Mesenchymal stem cell (in vitro differentiated cells and primary cell): ENCODE results near the gene RNF7.
A peak's percentile ranks its signal among the peaks of the same experiment; 100 is the strongest.

Experiments used
- DNase-seq: peaks from one replicate; pipeline ENCODE4 v3.0.0-alpha.2; 2013
- H2AFZ ChIP-seq: one replicate; pipeline ENCODE4 v1.6.1; 2013; ENCODE audit warnings: low read depth, mild to moderate bottlenecking, control low read depth, inconsistent platforms, low read length, moderate library complexity
- H2AK5ac ChIP-seq: 2 replicates; pipeline ENCODE4 v1.6.1; 2013; ENCODE audit warnings: low read length, moderate library complexity, mild to moderate bottlenecking, inconsistent platforms; ENCODE audit not compliant: severe bottlenecking
- H2BK120ac ChIP-seq: one replicate; pipeline ENCODE4 v1.6.1; 2013; ENCODE audit warnings: low read depth, mild to moderate bottlenecking, inconsistent platforms, low read length, moderate library complexity
- H2BK12ac ChIP-seq, 2 experiments: one replicate each; pipeline ENCODE4 v1.6.1; 2013; ENCODE audit warnings: inconsistent platforms in 2 of 2, low read length in 2 of 2, mild to moderate bottlenecking in 2 of 2, moderate library complexity in 2 of 2, control low read depth in 1 of 2
- H2BK15ac ChIP-seq: one replicate; pipeline ENCODE4 v1.6.1; 2013; ENCODE audit warnings: mild to moderate bottlenecking, low read depth, inconsistent platforms; ENCODE audit not compliant: poor library complexity, severe bottlenecking
- H2BK5ac ChIP-seq: 2 replicates; pipeline ENCODE4 v1.6.1; 2013; ENCODE audit warnings: low read depth, mild to moderate bottlenecking, low read length, control low read depth, inconsistent platforms; ENCODE audit not compliant: poor library complexity, severe bottlenecking
- H3K14ac ChIP-seq, 2 experiments: one replicate each; pipeline ENCODE4 v1.6.1; 2013; ENCODE audit warnings: inconsistent platforms in 2 of 2, low read length in 2 of 2, control low read depth in 1 of 2, mild to moderate bottlenecking in 1 of 2, moderate library complexity in 1 of 2
- H3K18ac ChIP-seq, 2 experiments: one replicate each; pipeline ENCODE4 v1.6.1; 2013; ENCODE audit warnings: inconsistent platforms in 2 of 2, low read length in 2 of 2, control low read depth in 1 of 2, low read depth in 1 of 2, mild to moderate bottlenecking in 1 of 2
- H3K23ac ChIP-seq, 2 experiments: one replicate each; pipeline ENCODE4 v1.6.1; 2013; ENCODE audit warnings: inconsistent platforms in 2 of 2, low read length in 2 of 2, mild to moderate bottlenecking in 2 of 2, moderate library complexity in 2 of 2, control low read depth in 1 of 2
- H3K27ac ChIP-seq: 2 replicates; pipeline ENCODE4 v1.5.1; 2013; ENCODE audit warnings: mild to moderate bottlenecking, moderate library complexity, low read length, control low read depth, inconsistent platforms; ENCODE audit not compliant: poor library complexity, severe bottlenecking
- H3K27me3 ChIP-seq, 2 experiments: 2 replicates each; pipeline versions ENCODE4 v1.6.1 to v1.7.0; 2013; ENCODE audit warnings: low read length in 2 of 2, mild to moderate bottlenecking in 2 of 2, moderate library complexity in 2 of 2, control low read depth in 1 of 2, inconsistent platforms in 1 of 2; ENCODE audit not compliant: control insufficient read depth in 1 of 2, insufficient read depth in 1 of 2
- H3K36me3 ChIP-seq, 2 experiments: 2 replicates each; pipeline versions ENCODE4 v1.6.1 to v1.7.0; 2013; ENCODE audit warnings: low read length in 2 of 2, control low read depth in 1 of 2, inconsistent platforms in 1 of 2, low read depth in 1 of 2, mild to moderate bottlenecking in 1 of 2; ENCODE audit not compliant: insufficient read depth in 2 of 2, control insufficient read depth in 1 of 2
- H3K4ac ChIP-seq, 2 experiments: one replicate each; pipeline ENCODE4 v1.6.1; 2013; ENCODE audit warnings: inconsistent platforms in 2 of 2, low read length in 2 of 2, mild to moderate bottlenecking in 2 of 2, moderate library complexity in 2 of 2, control low read depth in 1 of 2, low read depth in 1 of 2
- H3K4me1 ChIP-seq: 2 replicates; pipeline ENCODE4 v1.6.1; 2013; ENCODE audit warnings: low read depth, low read length, control low read depth; ENCODE audit not compliant: control insufficient read depth, insufficient read depth
- H3K4me2 ChIP-seq: 2 replicates; pipeline ENCODE4 v1.6.1; 2013; ENCODE audit warnings: low read length, mild to moderate bottlenecking, inconsistent platforms; ENCODE audit not compliant: poor library complexity, severe bottlenecking
- H3K4me3 ChIP-seq, 2 experiments: 2 replicates each; pipeline versions ENCODE4 v1.5.1 to v1.7.0; 2013; ENCODE audit warnings: low read length in 2 of 2, mild to moderate bottlenecking in 2 of 2, control low read depth in 1 of 2, low read depth in 1 of 2; ENCODE audit not compliant: insufficient read depth in 1 of 2
- H3K79me1 ChIP-seq: replicated peaks from 2 replicates; pipeline ENCODE4 v1.6.1; 2013; ENCODE audit warnings: mild to moderate bottlenecking, control low read depth, low read length, inconsistent platforms; ENCODE audit not compliant: poor library complexity, severe bottlenecking
- H3K9ac ChIP-seq: 2 replicates; pipeline ENCODE4 v1.7.0; 2013; ENCODE audit warnings: mild to moderate bottlenecking, low read length, moderate library complexity
- H3K9me3 ChIP-seq: 2 replicates; pipeline ENCODE4 v1.7.0; 2013; ENCODE audit warnings: mild to moderate bottlenecking, low read length; ENCODE audit not compliant: control insufficient read depth
- H4K8ac ChIP-seq: one replicate; pipeline ENCODE4 v1.6.1; 2013; ENCODE audit warnings: inconsistent platforms, mild to moderate bottlenecking, low read length, moderate library complexity
- H4K91ac ChIP-seq: one replicate; pipeline ENCODE4 v1.6.1; 2013; ENCODE audit warnings: mild to moderate bottlenecking, low read length, inconsistent platforms
- WGBS: methylation state at CpG from one replicate; pipeline ENCODE4 v1.1.7; 2013; ENCODE audit warnings: mixed read lengths; 5-methylcytosine and 5-hydroxymethylcytosine counted together

RNF7 gene

GRCh38 chr3:141764986-141765385 is 26.9 kb downstream of the RNF7 start:
- no peak overlapping the region for H2BK120ac ChIP-seq
- no peak overlapping the region for H2BK5ac ChIP-seq
- H2AK5ac ChIP-seq = no peak overlapping the region
- no peak overlapping the region for H3K4me3 ChIP-seq
- H3K14ac ChIP-seq = no peak overlapping the region
- H3K23ac ChIP-seq = no peak overlapping the region
- DNase-seq = peak; percentile 51
- peaks cover 2% of the 10 kb centered on the region for H3K4me1 ChIP-seq
- H3K79me1 ChIP-seq = no peaks in the 10 kb centered on the region
- H2BK12ac ChIP-seq = peak overlapping the region in 1 of 2 experiments; percentile 11
- H3K18ac ChIP-seq = no peak overlapping the region
- no peak overlapping the region for H3K4me2 ChIP-seq
- no peaks in the 10 kb centered on the region for H3K36me3 ChIP-seq
- no peak overlapping the region for H3K27ac ChIP-seq
- H4K8ac ChIP-seq = peak overlapping the region; percentile 71
- WGBS = 44% methylated on average over 2 of the region's 2 CpGs
- no peaks in the 10 kb centered on the region for H3K27me3 ChIP-seq
- peak overlapping the region; percentile 50 for H4K91ac ChIP-seq
- H3K9me3 ChIP-seq = no peaks in the 10 kb centered on the region
- H3K9ac ChIP-seq = no peak overlapping the region
- H2BK15ac ChIP-seq = no peak overlapping the region
- no peak overlapping the region for H2AFZ ChIP-seq
- peak overlapping the region in 1 of 2 experiments; percentile 60 for H3K4ac ChIP-seq

- no peak for DNase-seq
- Histone ChIP-seq H3K23ac (no peak overlapping the region), H4K8ac (no peak overlapping the region), H3K9ac (no peak overlapping the region), H4K91ac (no peak overlapping the region), H3K14ac (no peak overlapping the region), H3K27ac (no peak overlapping the region), H2BK15ac (no peak overlapping the region), H3K4me3 (no peak overlapping the region), H2AK5ac (no peak overlapping the region), H3K27me3 (no peaks in the 10 kb centered on the region), H3K4ac (no peak overlapping the region), H2BK120ac (no peak overlapping the region), H3K4me2 (no peak overlapping the region), H3K4me1 (peaks cover 2% of the 10 kb centered on the region), H3K36me3 (no peaks in the 10 kb centered on the region), H2BK12ac (no peak overlapping the region), H2BK5ac (no peak overlapping the region), H3K79me1 (no peaks in the 10 kb centered on the region), H2AFZ (no peak overlapping the region), H3K9me3 (no peaks in the 10 kb centered on the region), H3K18ac (no peak overlapping the region)
- WGBS = no CpG with 5 or more reads among the region's 2 CpGs
Observed at GRCh38 chr3:141767066-141767465, 29.0 kb downstream of the RNF7 start.

GRCh38 chr3:141769221-141769894 is 31.3 kb downstream of the RNF7 start:
- 26% methylated on average over 5 of the region's 6 CpGs for WGBS
- H3K79me1 ChIP-seq = no peaks in the 10 kb centered on the region
- no peak overlapping the region for H3K9ac ChIP-seq
- H2BK5ac ChIP-seq = no peak overlapping the region
- no peak overlapping the region for H2AK5ac ChIP-seq
- H3K18ac ChIP-seq = peak overlapping the region in 1 of 2 experiments; percentile 1
- H3K14ac ChIP-seq = no peak overlapping the region
- H3K27ac ChIP-seq = no peak overlapping the region
- peak; percentile 34 for DNase-seq
- no peak overlapping the region for H2AFZ ChIP-seq
- H2BK15ac ChIP-seq = no peak overlapping the region
- no peak overlapping the region for H3K4me3 ChIP-seq
- no peaks in the 10 kb centered on the region for H3K27me3 ChIP-seq
- H2BK120ac ChIP-seq = no peak overlapping the region
- H3K9me3 ChIP-seq = no peaks in the 10 kb centered on the region
- peaks cover 2% of the 10 kb centered on the region for H3K4me1 ChIP-seq
- H4K91ac ChIP-seq = no peak overlapping the region
- no peak overlapping the region for H2BK12ac ChIP-seq
- H3K23ac ChIP-seq = no peak overlapping the region
- H3K36me3 ChIP-seq = no peaks in the 10 kb centered on the region
- no peak overlapping the region for H4K8ac ChIP-seq
- H3K4me2 ChIP-seq = no peak overlapping the region
- no peak overlapping the region for H3K4ac ChIP-seq

GRCh38 chr3:141773676-141774075 is 35.6 kb downstream of the RNF7 start:
- Histone ChIP-seq H2BK120ac (no peak overlapping the region), H2BK15ac (no peak overlapping the region), H3K4me3 (no peak overlapping the region), H3K36me3 (no peaks in the 10 kb centered on the region), H4K8ac (no peak overlapping the region), H3K9me3 (no peaks in the 10 kb centered on the region), H2AK5ac (no peak overlapping the region), H3K9ac (no peak overlapping the region), H2AFZ (no peak overlapping the region), H3K4me1 (peaks cover 2% of the 10 kb centered on the region), H3K18ac (no peak overlapping the region), H3K27ac (no peak overlapping the region), H2BK5ac (no peak overlapping the region), H3K4me2 (no peak overlapping the region), H2BK12ac (no peak overlapping the region), H3K4ac (no peak overlapping the region), H3K23ac (no peak overlapping the region), H3K79me1 (no peaks in the 10 kb centered on the region), H4K91ac (no peak overlapping the region), H3K14ac (no peak overlapping the region), H3K27me3 (no peaks in the 10 kb centered on the region)
- no CpG with 5 or more reads among the region's 6 CpGs for WGBS
- DNase-seq = no peak
